WTC11 (cell line): ENCODE data around the gene ANO2. TPM values are rescaled to one million over a fixed set of nuclear protein-coding genes. Genes with fewer than 3 reads are reported as not detected.

Experiments
- ATAC-seq: fragments of 200-7000 bp; cut with Tn5 transposase; 2 replicates; pipeline ENCODE4 v1.10.0; 2021; ENCODE audit warnings: mild to moderate bottlenecking, moderate library complexity
- CTCF ChIA-PET: fragments of 300-600 bp; sonication (Branson Sonifier 250); formaldehyde crosslinking; loops from one replicate; lab custom pipeline; 2021; ENCODE audit warnings: antibody characterized with exemption; lab: Charles Lee
- POLR2A ChIA-PET: fragments of 350-600 bp; sonication (Branson Sonifier 250); formaldehyde crosslinking; loops from one replicate; lab custom pipeline; 2021; ENCODE audit warnings: antibody characterized with exemption; lab: Charles Lee
- DNase-seq: peaks from one replicate; pipeline ENCODE4 v3.0.0; 2021; ENCODE audit warnings: low spot score
- H3K27ac Mint-ChIP-seq: 2 replicates; pipeline ENCODE4 v1.8.0; 2021; ENCODE audit warnings: mixed read lengths
- H3K27me3 Mint-ChIP-seq: 2 replicates; pipeline ENCODE4 v1.8.0; 2021; ENCODE audit warnings: low read depth, mild to moderate bottlenecking, moderate library complexity, mixed read lengths
- H3K36me3 Mint-ChIP-seq: 2 replicates; pipeline ENCODE4 v1.8.0; 2021; ENCODE audit warnings: mixed read lengths
- H3K4me1 Mint-ChIP-seq: 2 replicates; pipeline ENCODE4 v1.8.0; 2022; ENCODE audit warnings: mixed read lengths
- H3K4me3 Mint-ChIP-seq: 2 replicates; pipeline ENCODE4 v1.8.0; 2021; ENCODE audit warnings: mild to moderate bottlenecking, moderate library complexity, mixed read lengths
- H3K9me3 Mint-ChIP-seq: 2 replicates; pipeline ENCODE4 v1.8.0; 2021; ENCODE audit warnings: mixed read lengths
- ATF1 ChIP-seq: sonication (generic); formaldehyde crosslinking; IDR thresholded peaks from 2 replicates; pipeline ENCODE4 v1.8.1; 2023; ENCODE audit warnings: mild to moderate bottlenecking, moderate library complexity, missing genetic modification reagents
- CREB1 ChIP-seq: sonication (generic); formaldehyde crosslinking; IDR thresholded peaks from 2 replicates; pipeline ENCODE4 v1.8.0; 2023; ENCODE audit warnings: mild to moderate bottlenecking, missing genetic modification reagents
- CREM ChIP-seq: sonication (generic); formaldehyde crosslinking; IDR thresholded peaks from 2 replicates; pipeline ENCODE4 v1.8.1; 2022; ENCODE audit warnings: mild to moderate bottlenecking, missing genetic modification reagents, moderate library complexity
- ELF4 ChIP-seq: sonication (generic); formaldehyde crosslinking; IDR thresholded peaks from 2 replicates; pipeline ENCODE4 v1.8.1; 2022; ENCODE audit warnings: low read depth, mild to moderate bottlenecking, moderate library complexity, missing genetic modification reagents
- GABPB1 ChIP-seq: sonication (generic); formaldehyde crosslinking; IDR thresholded peaks from 2 replicates; pipeline ENCODE4 v1.8.1; 2023; ENCODE audit warnings: mild to moderate bottlenecking, missing genetic modification reagents
- IRF2 ChIP-seq: sonication (generic); formaldehyde crosslinking; IDR thresholded peaks from 2 replicates; pipeline ENCODE4 v1.8.0; 2022; ENCODE audit warnings: low read depth, missing genetic modification reagents, borderline replicate concordance
- JAZF1 ChIP-seq: fragments of 250-450 bp; sonication (Bioruptor Pico); IDR thresholded peaks from 2 replicates; pipeline ENCODE4 v1.9.0; 2021; ENCODE audit warnings: moderate library complexity, mild to moderate bottlenecking, inconsistent platforms
- MYBL2 ChIP-seq: sonication (generic); formaldehyde crosslinking; IDR thresholded peaks from 2 replicates; pipeline ENCODE4 v1.8.1; 2023; ENCODE audit warnings: mild to moderate bottlenecking, moderate library complexity, missing genetic modification reagents
- NFATC4 ChIP-seq: fragments of 250-450 bp; sonication (Bioruptor Pico); IDR thresholded peaks from 2 replicates; pipeline ENCODE4 v1.9.0; 2021; ENCODE audit warnings: mild to moderate bottlenecking
- NFYB ChIP-seq: sonication (generic); formaldehyde crosslinking; conservative IDR thresholded peaks from 2 replicates; pipeline ENCODE4 v1.8.0; 2022; ENCODE audit warnings: low read depth, missing genetic modification reagents
- NR1H2 ChIP-seq: sonication (generic); formaldehyde crosslinking; IDR thresholded peaks from 2 replicates; pipeline ENCODE4 v1.9.0; 2021; ENCODE audit warnings: mild to moderate bottlenecking, moderate library complexity, missing genetic modification reagents
- RORB ChIP-seq: fragments of 250-450 bp; sonication (Bioruptor Pico); IDR thresholded peaks from 2 replicates; pipeline ENCODE4 v1.9.0; 2021; ENCODE audit warnings: mild to moderate bottlenecking
- TEAD1 ChIP-seq: sonication (generic); formaldehyde crosslinking; IDR thresholded peaks from 2 replicates; pipeline ENCODE4 v1.8.0; 2022; ENCODE audit warnings: mild to moderate bottlenecking, missing genetic modification reagents
- ZNF138 ChIP-seq: sonication (generic); formaldehyde crosslinking; conservative IDR thresholded peaks from 2 replicates; pipeline ENCODE4 v1.8.1; 2022; ENCODE audit warnings: mild to moderate bottlenecking, moderate library complexity, missing genetic modification reagents
- ZNF671 ChIP-seq: fragments of 250-450 bp; sonication (Bioruptor Pico); IDR thresholded peaks from 2 replicates; pipeline ENCODE4 v1.8.0; 2021; ENCODE audit warnings: mild to moderate bottlenecking
- total RNA-seq: library from RNA; stranded (reverse); gene quantifications from 3 replicates; pipeline ENCODE4 v1.2.3, GENCODE V29; 2021
- TF ChIP-seq, protein P1 (sequence below): sonication (generic); formaldehyde crosslinking; IDR thresholded peaks from 2 replicates; pipeline ENCODE4 v1.8.1; 2022; ENCODE audit warnings: low read depth, missing genetic modification reagents, borderline replicate concordance
- TF ChIP-seq, protein P2 (sequence below): sonication (generic); formaldehyde crosslinking; IDR thresholded peaks from 2 replicates; pipeline ENCODE4 v1.8.1; 2023; ENCODE audit warnings: mild to moderate bottlenecking, missing genetic modification reagents, borderline replicate concordance
- TF ChIP-seq, protein P3 (sequence below): sonication (generic); formaldehyde crosslinking; IDR thresholded peaks from 2 replicates; pipeline ENCODE4 v1.8.1; 2022; ENCODE audit warnings: missing genetic modification reagents, borderline replicate concordance
- TF ChIP-seq, protein P4 (sequence below): sonication (generic); formaldehyde crosslinking; IDR thresholded peaks from 2 replicates; pipeline ENCODE4 v1.8.0; 2023; ENCODE audit warnings: missing genetic modification reagents, mild to moderate bottlenecking, borderline replicate concordance
- TF ChIP-seq, protein P5 (sequence below): sonication (generic); formaldehyde crosslinking; IDR thresholded peaks from 2 replicates; pipeline ENCODE4 v1.8.0; 2023; ENCODE audit warnings: mild to moderate bottlenecking, missing genetic modification reagents

ANO2 gene
- total RNA-seq, 1 experiment from 2014 or later: 2.8 TPM

DNA sequence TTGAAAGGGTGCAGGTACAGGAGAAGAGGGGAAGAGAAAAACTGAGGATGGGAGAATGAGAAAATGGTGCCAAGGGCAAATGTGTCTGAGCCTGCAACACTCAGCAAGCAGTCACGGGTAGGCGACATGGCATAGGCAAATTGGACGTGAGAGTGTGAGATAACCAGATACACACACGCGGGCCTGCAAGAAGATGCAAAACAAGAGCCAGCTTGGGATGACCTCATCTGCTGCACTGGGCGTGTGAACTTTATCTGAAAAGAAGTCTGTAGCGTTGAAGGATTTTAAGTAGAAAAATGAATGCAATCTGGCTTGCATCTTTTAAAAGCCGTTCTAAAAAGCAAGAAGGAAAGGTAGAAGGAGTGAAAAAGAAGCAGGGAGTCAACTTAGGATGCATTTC is 352.7 kb downstream of the ANO2 start (continued):
- TF ChIP-seq, protein P1, sequence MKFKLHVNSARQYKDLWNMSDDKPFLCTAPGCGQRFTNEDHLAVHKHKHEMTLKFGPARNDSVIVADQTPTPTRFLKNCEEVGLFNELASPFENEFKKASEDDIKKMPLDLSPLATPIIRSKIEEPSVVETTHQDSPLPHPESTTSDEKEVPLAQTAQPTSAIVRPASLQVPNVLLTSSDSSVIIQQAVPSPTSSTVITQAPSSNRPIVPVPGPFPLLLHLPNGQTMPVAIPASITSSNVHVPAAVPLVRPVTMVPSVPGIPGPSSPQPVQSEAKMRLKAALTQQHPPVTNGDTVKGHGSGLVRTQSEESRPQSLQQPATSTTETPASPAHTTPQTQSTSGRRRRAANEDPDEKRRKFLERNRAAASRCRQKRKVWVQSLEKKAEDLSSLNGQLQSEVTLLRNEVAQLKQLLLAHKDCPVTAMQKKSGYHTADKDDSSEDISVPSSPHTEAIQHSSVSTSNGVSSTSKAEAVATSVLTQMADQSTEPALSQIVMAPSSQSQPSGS (CRISPR knock-in tag): no peak
- no peak for TF ChIP-seq CREB1 (CRISPR knock-in tag)
- no peak for TF ChIP-seq ATF1 (CRISPR knock-in tag)
- no peak for TF ChIP-seq JAZF1 (CRISPR knock-in tag)
- TF ChIP-seq ZNF138: no peak
- TF ChIP-seq MYBL2: no peak
- TF ChIP-seq RORB (CRISPR knock-in tag): no peak
- TF ChIP-seq, protein P2, sequence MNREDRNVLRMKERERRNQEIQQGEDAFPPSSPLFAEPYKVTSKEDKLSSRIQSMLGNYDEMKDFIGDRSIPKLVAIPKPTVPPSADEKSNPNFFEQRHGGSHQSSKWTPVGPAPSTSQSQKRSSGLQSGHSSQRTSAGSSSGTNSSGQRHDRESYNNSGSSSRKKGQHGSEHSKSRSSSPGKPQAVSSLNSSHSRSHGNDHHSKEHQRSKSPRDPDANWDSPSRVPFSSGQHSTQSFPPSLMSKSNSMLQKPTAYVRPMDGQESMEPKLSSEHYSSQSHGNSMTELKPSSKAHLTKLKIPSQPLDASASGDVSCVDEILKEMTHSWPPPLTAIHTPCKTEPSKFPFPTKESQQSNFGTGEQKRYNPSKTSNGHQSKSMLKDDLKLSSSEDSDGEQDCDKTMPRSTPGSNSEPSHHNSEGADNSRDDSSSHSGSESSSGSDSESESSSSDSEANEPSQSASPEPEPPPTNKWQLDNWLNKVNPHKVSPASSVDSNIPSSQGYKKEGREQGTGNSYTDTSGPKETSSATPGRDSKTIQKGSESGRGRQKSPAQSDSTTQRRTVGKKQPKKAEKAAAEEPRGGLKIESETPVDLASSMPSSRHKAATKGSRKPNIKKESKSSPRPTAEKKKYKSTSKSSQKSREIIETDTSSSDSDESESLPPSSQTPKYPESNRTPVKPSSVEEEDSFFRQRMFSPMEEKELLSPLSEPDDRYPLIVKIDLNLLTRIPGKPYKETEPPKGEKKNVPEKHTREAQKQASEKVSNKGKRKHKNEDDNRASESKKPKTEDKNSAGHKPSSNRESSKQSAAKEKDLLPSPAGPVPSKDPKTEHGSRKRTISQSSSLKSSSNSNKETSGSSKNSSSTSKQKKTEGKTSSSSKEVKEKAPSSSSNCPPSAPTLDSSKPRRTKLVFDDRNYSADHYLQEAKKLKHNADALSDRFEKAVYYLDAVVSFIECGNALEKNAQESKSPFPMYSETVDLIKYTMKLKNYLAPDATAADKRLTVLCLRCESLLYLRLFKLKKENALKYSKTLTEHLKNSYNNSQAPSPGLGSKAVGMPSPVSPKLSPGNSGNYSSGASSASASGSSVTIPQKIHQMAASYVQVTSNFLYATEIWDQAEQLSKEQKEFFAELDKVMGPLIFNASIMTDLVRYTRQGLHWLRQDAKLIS (CRISPR knock-in tag): no peak
- TF ChIP-seq TEAD1 (CRISPR knock-in tag): no peak
- TF ChIP-seq NFYB (CRISPR knock-in tag): no peak
- TF ChIP-seq, protein P3, sequence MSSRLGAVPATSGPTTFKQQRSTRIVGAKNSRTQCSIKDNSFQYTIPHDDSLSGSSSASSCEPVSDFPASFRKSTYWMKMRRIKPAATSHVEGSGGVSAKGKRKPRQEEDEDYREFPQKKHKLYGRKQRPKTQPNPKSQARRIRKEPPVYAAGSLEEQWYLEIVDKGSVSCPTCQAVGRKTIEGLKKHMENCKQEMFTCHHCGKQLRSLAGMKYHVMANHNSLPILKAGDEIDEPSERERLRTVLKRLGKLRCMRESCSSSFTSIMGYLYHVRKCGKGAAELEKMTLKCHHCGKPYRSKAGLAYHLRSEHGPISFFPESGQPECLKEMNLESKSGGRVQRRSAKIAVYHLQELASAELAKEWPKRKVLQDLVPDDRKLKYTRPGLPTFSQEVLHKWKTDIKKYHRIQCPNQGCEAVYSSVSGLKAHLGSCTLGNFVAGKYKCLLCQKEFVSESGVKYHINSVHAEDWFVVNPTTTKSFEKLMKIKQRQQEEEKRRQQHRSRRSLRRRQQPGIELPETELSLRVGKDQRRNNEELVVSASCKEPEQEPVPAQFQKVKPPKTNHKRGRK (CRISPR knock-in tag): no peak
- no peak for TF ChIP-seq IRF2 (CRISPR knock-in tag)
- no peak for TF ChIP-seq CREM (CRISPR knock-in tag)
- TF ChIP-seq ZNF671 (CRISPR knock-in tag): no peak
- TF ChIP-seq NFATC4 (CRISPR knock-in tag): no peak
- TF ChIP-seq, all 79 proteins: peak for 0

DNA sequence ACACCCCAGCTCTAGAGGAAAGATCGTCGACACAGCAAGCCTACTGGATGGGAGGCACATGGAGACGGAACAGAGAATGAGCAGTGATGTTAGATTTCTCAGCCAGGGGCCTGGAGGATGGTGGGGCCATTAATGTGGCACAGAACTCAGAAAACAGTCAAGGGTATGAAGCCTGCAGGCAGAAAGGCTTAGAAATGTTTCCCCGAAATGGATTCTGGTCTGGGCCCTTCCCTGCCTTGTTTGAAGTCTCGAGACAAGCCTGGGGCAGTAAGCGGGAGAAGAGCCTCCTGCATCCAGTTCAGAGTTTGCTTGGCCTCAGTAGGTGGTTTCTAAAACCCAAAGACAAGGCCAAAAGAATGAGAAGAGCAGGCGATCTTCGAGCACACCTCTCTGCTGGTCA is 354.7 kb downstream of the ANO2 start:
- DNase-seq: no peak
- Mint-ChIP-seq H3K4me1 (peaks cover 43% of the 10 kb centered on the region), H3K27ac (no peak overlapping the region), H3K9me3 (peaks cover 1% of the 10 kb centered on the region; the same call in 1 of the 2 replicates), H3K4me3 (no peak overlapping the region), H3K27me3 (no peaks in the 10 kb centered on the region), H3K36me3 (no peaks in the 10 kb centered on the region)
- CTCF ChIA-PET: no interaction called here
- POLR2A ChIA-PET: no interaction called here
- ATAC-seq: no peak
- TF ChIP-seq, protein P4, sequence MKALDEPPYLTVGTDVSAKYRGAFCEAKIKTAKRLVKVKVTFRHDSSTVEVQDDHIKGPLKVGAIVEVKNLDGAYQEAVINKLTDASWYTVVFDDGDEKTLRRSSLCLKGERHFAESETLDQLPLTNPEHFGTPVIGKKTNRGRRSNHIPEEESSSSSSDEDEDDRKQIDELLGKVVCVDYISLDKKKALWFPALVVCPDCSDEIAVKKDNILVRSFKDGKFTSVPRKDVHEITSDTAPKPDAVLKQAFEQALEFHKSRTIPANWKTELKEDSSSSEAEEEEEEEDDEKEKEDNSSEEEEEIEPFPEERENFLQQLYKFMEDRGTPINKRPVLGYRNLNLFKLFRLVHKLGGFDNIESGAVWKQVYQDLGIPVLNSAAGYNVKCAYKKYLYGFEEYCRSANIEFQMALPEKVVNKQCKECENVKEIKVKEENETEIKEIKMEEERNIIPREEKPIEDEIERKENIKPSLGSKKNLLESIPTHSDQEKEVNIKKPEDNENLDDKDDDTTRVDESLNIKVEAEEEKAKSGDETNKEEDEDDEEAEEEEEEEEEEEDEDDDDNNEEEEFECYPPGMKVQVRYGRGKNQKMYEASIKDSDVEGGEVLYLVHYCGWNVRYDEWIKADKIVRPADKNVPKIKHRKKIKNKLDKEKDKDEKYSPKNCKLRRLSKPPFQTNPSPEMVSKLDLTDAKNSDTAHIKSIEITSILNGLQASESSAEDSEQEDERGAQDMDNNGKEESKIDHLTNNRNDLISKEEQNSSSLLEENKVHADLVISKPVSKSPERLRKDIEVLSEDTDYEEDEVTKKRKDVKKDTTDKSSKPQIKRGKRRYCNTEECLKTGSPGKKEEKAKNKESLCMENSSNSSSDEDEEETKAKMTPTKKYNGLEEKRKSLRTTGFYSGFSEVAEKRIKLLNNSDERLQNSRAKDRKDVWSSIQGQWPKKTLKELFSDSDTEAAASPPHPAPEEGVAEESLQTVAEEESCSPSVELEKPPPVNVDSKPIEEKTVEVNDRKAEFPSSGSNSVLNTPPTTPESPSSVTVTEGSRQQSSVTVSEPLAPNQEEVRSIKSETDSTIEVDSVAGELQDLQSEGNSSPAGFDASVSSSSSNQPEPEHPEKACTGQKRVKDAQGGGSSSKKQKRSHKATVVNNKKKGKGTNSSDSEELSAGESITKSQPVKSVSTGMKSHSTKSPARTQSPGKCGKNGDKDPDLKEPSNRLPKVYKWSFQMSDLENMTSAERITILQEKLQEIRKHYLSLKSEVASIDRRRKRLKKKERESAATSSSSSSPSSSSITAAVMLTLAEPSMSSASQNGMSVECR (CRISPR knock-in tag): no peak
- TF ChIP-seq ZNF138: no peak
- no peak for TF ChIP-seq GABPB1 (CRISPR knock-in tag)
- TF ChIP-seq, protein P1 (CRISPR knock-in tag): no peak
- no peak for TF ChIP-seq NR1H2 (CRISPR knock-in tag)
- TF ChIP-seq, protein P5, sequence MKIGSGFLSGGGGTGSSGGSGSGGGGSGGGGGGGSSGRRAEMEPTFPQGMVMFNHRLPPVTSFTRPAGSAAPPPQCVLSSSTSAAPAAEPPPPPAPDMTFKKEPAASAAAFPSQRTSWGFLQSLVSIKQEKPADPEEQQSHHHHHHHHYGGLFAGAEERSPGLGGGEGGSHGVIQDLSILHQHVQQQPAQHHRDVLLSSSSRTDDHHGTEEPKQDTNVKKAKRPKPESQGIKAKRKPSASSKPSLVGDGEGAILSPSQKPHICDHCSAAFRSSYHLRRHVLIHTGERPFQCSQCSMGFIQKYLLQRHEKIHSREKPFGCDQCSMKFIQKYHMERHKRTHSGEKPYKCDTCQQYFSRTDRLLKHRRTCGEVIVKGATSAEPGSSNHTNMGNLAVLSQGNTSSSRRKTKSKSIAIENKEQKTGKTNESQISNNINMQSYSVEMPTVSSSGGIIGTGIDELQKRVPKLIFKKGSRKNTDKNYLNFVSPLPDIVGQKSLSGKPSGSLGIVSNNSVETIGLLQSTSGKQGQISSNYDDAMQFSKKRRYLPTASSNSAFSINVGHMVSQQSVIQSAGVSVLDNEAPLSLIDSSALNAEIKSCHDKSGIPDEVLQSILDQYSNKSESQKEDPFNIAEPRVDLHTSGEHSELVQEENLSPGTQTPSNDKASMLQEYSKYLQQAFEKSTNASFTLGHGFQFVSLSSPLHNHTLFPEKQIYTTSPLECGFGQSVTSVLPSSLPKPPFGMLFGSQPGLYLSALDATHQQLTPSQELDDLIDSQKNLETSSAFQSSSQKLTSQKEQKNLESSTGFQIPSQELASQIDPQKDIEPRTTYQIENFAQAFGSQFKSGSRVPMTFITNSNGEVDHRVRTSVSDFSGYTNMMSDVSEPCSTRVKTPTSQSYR: no peak
- no peak for TF ChIP-seq IRF2 (CRISPR knock-in tag)
- TF ChIP-seq ELF4 (CRISPR knock-in tag): no peak
- TF ChIP-seq NFATC4 (CRISPR knock-in tag): no peak
